ENCODE measurements around the gene MYL1. TPM values are rescaled to one million over a fixed set of nuclear protein-coding genes. Genes with fewer than 3 reads are reported as not detected.

Gene MYL1
- total RNA-seq, 2 experiments from 2014 or later, result not detected

- no peak overlapping the region for H3K4me3 Mint-ChIP-seq
- no peaks in the 10 kb centered on the region for H3K4me1 Mint-ChIP-seq (ENCODE audit: low read depth)
- no peak overlapping the region for H3K27ac Mint-ChIP-seq
- ChIA-PET CTCF (no interaction called here), POLR2A (no interaction called here)
- ATAC-seq (no peak), DNase-seq (no peak)
- no peaks in the 10 kb centered on the region for H3K36me3 Mint-ChIP-seq (ENCODE audit: low read depth)
- no peaks in the 10 kb centered on the region for H3K9me3 Mint-ChIP-seq
- peaks cover 3% of the 10 kb centered on the region for H3K27me3 Mint-ChIP-seq
- no peak for TF ChIP-seq CTCF (IDR thresholded peaks at IDR 0.05)
- intact Hi-C loops (cut with micrococcal nuclease), result no loop called here
Measured at GRCh38 chr2:210299866-210300373, 15.1 kb downstream of the MYL1 start.

GRCh38 chr2:210288408-210288807 is 26.6 kb downstream of the MYL1 start:
- Mint-ChIP-seq H3K27ac (no peak overlapping the region), H3K4me3 (no peak overlapping the region), H3K9me3 (peaks cover 3% of the 10 kb centered on the region), H3K36me3 (ENCODE audit: low read depth) (no peaks in the 10 kb centered on the region), H3K27me3 (no peaks in the 10 kb centered on the region), H3K4me1 (ENCODE audit: low read depth) (no peaks in the 10 kb centered on the region)
- intact Hi-C loops (cut with micrococcal nuclease), result no loop called here
- no peak for TF ChIP-seq CTCF (IDR thresholded peaks at IDR 0.05)
- POLR2A ChIA-PET, result no interaction called here
- no peak for DNase-seq
- CTCF ChIA-PET, result interaction anchor here (0.6 kb wide), 1 partner anchor 711 kb away, joined by 3 read pairs; no protein-coding TSS in a partner anchor
- ATAC-seq, result no peak

- intact Hi-C loops (cut with micrococcal nuclease), result no loop called here
- no peaks in the 10 kb centered on the region for H3K27me3 Mint-ChIP-seq
- H3K36me3 Mint-ChIP-seq (ENCODE audit: low read depth), result no peaks in the 10 kb centered on the region
- H3K9me3 Mint-ChIP-seq, result peaks cover 6% of the 10 kb centered on the region
- H3K4me3 Mint-ChIP-seq, result no peak overlapping the region
- ATAC-seq (no peak), DNase-seq (no peak)
- TF ChIP-seq CTCF (IDR thresholded peaks at IDR 0.05), result no peak
- ChIA-PET CTCF (no interaction called here), POLR2A (no interaction called here)
- H3K4me1 Mint-ChIP-seq (ENCODE audit: low read depth), result no peaks in the 10 kb centered on the region
- no peak overlapping the region for H3K27ac Mint-ChIP-seq
Measured at GRCh38 chr2:210287301-210287700, 27.7 kb downstream of the MYL1 start.

- ChIA-PET CTCF (no interaction called here), POLR2A (no interaction called here)
- H3K4me3 Mint-ChIP-seq, result no peak overlapping the region
- H3K27me3 Mint-ChIP-seq, result no peaks in the 10 kb centered on the region
- no peak for ATAC-seq
- intact Hi-C loops (cut with micrococcal nuclease), result no loop called here
- H3K4me1 Mint-ChIP-seq (ENCODE audit: low read depth), result no peaks in the 10 kb centered on the region
- H3K27ac Mint-ChIP-seq, result no peak overlapping the region
- TF ChIP-seq CTCF (IDR thresholded peaks at IDR 0.05), result no peak
- H3K36me3 Mint-ChIP-seq (ENCODE audit: low read depth), result no peaks in the 10 kb centered on the region
- no peak for DNase-seq
- H3K9me3 Mint-ChIP-seq, result peaks cover 6% of the 10 kb centered on the region
Measured at GRCh38 chr2:210286123-210286680, 28.8 kb downstream of the MYL1 start.

GRCh38 chr2:210277133-210277532 is 37.8 kb downstream of the MYL1 start:
- H3K4me1 Mint-ChIP-seq (ENCODE audit: low read depth), result no peaks in the 10 kb centered on the region
- no peaks in the 10 kb centered on the region for H3K36me3 Mint-ChIP-seq (ENCODE audit: low read depth)
- H3K27me3 Mint-ChIP-seq, result no peaks in the 10 kb centered on the region
- intact Hi-C loops (cut with micrococcal nuclease), result no loop called here
- TF ChIP-seq CTCF (IDR thresholded peaks at IDR 0.05), result no peak
- ChIA-PET CTCF (no interaction called here), POLR2A (no interaction called here)
- ATAC-seq, result no peak
- no peak overlapping the region for H3K27ac Mint-ChIP-seq
- no peak overlapping the region for H3K4me3 Mint-ChIP-seq
- DNase-seq, result no peak
- peaks cover 3% of the 10 kb centered on the region for H3K9me3 Mint-ChIP-seq
